SK-N-DZ (cell line): ENCODE measurements around the gene ALDH1L1.
A peak's percentile ranks its signal among the peaks of the same experiment; 100 is the strongest.
"Not testable (repeated sequence)": the region's sequence is repeated elsewhere in the genome, so short reads cannot be mapped to it uniquely, and the experiment has no call there.

ENCODE experiments used
- DNase-seq: peaks from one replicate; pipeline ENCODE4 v3.0.0-alpha.2; 2015; ENCODE audit warnings: low spot score

Gene ALDH1L1

GRCh38 chr3:126083913-126084767 lies 96.2 kb downstream of the ALDH1L1 start, which contains the start of gene SLC41A3:
Gene SLC41A3, minus strand, starts transcription at chr3:126084124. Its CDS starts 15,905 bp downstream, at chr3:126068219.
- peak; percentile 86 for DNase-seq

GRCh38 chr3:126083511-126083912 lies 96.9 kb downstream of the ALDH1L1 start:
- DNase-seq, result peak; percentile 70

DNA sequence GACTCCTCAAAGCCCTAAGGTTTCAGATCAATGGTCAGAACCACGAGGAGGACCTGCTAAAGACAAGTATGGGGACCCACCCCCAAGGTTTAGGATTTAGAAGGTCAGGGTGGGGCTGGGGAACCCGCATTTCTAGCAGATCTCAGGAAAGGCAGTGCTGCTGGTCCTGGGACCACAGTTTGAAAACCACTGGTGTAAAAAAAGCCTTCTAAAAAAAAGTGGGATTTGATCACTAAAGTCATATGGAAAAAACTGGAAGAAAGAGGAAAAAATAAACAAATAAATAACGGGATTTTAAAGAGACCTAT lies 97.3 kb downstream of the ALDH1L1 start:
- no peak for DNase-seq

GRCh38 chr3:126082362-126083137 lies 97.8 kb downstream of the ALDH1L1 start:
- DNase-seq, result no peak

DNA sequence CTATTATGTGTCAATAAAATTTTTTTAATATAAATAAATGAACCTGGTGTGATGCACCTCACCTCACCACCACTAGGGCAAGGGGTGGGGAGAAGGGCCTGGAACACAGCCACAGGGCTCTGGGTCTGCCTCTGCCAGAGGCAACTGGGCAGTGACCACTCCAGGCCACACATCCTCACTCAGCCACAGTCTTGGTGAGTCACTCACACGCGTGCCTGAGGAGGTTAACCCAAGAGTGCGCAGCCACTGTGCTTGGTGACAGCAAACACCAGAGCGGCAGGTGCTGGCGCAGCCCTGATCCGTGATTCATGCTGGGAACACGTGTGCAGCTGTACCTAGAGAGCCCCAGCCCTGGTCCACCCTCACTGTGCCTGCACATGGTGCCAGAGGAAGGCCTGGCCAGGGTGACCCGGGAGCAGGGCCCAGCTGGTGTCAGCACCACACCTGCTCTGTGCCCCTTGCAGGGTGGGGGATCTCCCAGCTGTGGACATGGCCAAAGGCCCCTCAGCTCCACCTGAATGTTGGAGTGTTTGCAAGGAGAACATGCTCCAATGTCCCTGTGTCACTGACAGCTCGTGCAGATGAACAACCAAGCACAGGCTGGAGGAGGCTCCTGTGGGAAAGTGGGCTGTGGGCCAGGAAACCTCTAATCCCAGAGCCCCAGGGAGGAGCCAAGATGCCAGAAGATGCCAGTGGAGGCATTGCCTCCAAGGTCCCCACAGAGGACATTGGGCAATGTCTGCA lies 98.6 kb downstream of the ALDH1L1 start:
- no peak for DNase-seq

DNA sequence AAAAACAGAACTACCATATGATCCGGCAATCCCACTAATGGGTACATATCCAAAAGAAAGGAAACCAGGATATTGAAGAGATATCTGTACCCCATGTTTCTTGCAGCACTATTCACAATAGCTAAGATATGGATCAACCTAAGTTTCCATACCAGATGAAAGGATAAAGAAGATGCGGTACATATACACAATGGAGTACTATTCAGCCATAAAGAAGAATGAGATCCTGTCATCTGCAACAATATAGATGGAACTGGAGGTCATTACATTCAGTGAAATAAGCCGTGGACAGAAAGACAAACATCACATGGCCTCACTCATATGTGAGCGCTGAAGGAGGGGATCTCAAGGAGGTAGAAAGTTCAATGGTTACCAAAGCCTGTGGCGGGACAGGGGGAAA lies 99.4 kb downstream of the ALDH1L1 start:
- no peak for DNase-seq

DNA sequence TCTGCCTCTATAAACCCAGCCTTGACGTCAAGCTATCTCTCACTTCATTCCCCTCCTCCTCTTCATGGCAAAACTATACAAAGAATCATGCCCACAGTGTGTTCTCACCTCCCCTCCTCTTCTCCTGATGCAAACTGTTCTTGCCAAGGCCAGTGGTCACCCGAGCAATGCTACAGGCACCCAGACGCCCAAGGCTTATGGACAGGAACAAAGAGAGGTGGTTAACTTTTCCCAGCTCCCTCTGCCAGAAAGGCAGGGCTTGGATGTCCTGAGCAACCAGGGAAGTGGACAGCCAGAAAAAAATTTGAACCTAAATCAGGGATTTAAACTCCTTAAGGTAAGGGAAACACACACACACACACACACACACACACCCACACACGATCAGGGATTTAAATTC lies 101.5 kb downstream of the ALDH1L1 start:
- DNase-seq, result no peak

GRCh38 chr3:126077754-126078153 lies 102.6 kb downstream of the ALDH1L1 start:
- DNase-seq, result no peak

DNA sequence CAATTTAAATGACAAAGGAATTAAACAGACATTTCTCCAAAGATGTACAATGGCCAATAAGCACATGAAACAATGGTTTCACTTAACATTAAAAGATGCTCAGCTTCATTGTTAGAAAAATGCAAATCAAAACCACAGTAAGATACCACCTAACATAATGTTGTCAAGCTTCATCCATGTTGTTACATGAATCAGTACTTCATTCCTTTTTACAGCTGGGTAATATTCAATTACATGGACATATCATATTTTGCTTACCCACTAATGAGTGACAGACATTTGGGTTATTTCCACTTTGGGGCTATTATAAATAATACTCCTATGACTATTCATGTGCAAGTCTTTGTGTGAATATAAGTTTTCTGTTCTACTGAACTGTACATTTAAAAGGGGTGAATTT lies 104.2 kb downstream of the ALDH1L1 start:
- DNase-seq, result no peak

- DNase-seq, result no peak
Measured at GRCh38 chr3:126070146-126070545, 110.2 kb downstream of the ALDH1L1 start.

- DNase-seq, result no peak
Measured at GRCh38 chr3:126067959-126068358, 112.4 kb downstream of the ALDH1L1 start.

- DNase-seq, result not testable (repeated sequence)
Measured at GRCh38 chr3:126066676-126067075, 113.7 kb downstream of the ALDH1L1 start.

- no peak for DNase-seq
Measured at GRCh38 chr3:126065876-126066275, 114.5 kb downstream of the ALDH1L1 start.

DNA sequence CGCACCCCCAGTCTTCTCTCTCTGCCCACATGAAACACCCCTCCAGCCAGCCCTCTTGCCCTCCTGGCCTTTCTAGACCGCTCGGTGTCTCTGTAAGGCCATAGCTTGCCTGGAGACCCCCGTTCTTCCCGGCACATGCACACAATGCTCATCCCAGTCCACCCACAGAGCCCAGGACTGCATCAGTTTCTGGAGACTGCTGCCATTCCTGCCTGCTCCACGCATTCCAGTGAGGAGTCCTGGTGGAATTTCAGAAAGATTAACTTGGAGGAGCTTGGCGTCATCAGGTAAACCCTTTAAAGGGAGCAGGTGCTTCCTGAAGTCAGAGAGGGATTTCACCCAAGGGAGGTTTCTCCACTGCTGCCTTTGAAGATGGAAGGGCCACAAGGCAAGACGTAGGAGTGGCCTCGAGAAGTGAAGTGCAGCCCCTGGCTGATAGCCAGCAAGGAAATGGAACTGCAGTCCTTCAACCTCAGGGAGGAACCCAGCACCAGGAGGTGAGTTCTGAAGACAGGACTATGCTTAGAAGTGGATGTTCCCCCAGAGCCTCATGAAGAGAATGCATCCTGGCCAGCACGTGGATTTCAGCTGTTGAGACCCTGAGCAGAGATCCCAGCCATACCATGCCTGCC lies 115.6 kb downstream of the ALDH1L1 start:
- no peak for DNase-seq

GRCh38 chr3:126063358-126063965 lies 116.9 kb downstream of the ALDH1L1 start:
- no peak for DNase-seq

- DNase-seq, result no peak
Measured at GRCh38 chr3:126061301-126062032, 118.9 kb downstream of the ALDH1L1 start.

- DNase-seq, result no peak
Measured at GRCh38 chr3:126060613-126061145, 119.7 kb downstream of the ALDH1L1 start.

GRCh38 chr3:126058666-126059065 lies 121.7 kb downstream of the ALDH1L1 start:
- no peak for DNase-seq

GRCh38 chr3:126057936-126058335 lies 122.5 kb downstream of the ALDH1L1 start:
- no peak for DNase-seq

DNA sequence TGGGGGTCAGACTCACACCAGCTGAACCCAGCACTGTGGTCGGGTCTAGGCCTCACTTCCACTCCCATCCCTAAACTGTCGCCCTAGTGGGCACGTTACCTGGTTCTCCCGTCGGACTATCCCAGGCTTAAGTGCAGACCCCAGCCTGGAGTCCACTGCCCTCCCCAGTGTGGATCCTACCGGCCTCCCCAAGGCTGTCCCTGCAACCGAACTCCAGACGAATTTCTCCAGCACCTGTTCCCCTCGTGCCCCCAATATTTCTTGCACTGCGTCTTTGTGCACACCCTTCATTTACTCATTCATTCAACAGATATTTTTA lies 122.9 kb downstream of the ALDH1L1 start:
- no peak for DNase-seq
